Skin of body (tissue), 2 donors: Measurements from ENCODE around the gene CEP85L. TPM values are rescaled to one million over a fixed set of nuclear protein-coding genes. Genes with fewer than 3 reads are reported as not detected.

Experiments
- DNase-seq: peaks from one replicate; lab custom pipeline; 2025; lab: John Stamatoyannopoulos, UW
- total RNA-seq: library from RNA; depleted of rRNA; stranded (reverse); fragments of >200 nt; gene quantifications from one replicate; pipeline ENCODE4 v1.2.3, GENCODE V29; 2014

The CEP85L gene
- 21.9 TPM for total RNA-seq

DNA sequence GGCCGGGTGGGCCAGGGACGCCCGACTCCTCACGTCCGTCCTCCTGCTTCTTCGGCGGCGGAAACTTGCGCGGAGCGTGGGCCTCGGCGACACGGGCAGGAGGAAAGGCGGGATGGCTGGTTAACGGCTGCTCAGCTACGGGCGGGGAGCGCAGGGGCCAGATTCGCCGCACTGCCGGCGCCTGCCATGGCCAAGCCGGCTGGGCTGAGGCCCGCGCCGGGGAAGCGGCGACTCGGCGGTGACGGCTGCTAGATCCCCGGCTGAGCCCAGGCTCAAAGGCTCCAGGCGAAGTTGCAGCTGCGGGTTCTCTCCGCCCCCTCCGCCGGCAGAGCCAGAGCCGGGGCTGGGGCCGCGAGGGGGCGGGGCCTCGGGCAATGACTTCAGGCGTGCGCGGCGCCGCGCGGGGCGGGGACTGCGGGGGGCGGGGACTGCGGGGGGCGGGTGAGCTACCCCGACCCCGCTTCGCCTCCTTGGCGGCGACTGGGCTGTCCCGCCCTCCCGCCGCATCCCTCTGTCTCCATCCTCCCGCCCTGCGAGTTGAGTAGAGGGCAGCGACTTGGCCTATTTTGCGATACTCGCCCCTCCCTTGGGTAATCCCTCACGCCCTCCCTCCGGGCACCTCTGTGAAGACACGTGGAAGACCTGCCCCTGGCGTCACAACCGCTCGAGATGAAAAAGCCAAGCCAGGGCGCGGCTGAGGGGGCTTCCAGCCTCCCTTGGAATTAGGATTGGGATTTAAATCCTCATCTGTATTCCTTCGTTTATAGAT lies at the start of gene CEP85L:
Gene CEP85L (minus strand): TSS at position 310 of the 769 bp plus-strand sequence. CDS start 322 bp downstream, outside the sequence.
- DNase-seq, result peak; percentile 88

DNA sequence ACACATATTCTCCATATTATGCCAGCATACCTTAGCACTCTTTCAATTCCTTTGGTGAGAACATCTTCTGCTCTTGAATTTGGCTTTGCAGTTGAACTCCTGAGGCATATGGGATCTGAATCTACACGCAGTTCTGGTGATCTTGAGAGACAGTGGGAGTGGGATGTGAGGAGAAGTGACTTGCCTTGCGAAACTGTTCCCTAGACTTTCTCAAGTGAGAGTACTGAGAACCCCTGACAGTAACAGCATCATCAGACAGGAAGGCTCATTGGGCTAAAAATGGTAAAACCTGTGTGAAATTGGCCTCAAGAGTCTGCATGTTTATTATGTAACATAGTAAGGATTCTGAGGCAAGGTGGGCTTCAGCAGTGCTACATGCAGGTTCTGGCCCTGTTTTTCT lies 49.1 kb upstream of the CEP85L start:
- no peak for DNase-seq

DNA sequence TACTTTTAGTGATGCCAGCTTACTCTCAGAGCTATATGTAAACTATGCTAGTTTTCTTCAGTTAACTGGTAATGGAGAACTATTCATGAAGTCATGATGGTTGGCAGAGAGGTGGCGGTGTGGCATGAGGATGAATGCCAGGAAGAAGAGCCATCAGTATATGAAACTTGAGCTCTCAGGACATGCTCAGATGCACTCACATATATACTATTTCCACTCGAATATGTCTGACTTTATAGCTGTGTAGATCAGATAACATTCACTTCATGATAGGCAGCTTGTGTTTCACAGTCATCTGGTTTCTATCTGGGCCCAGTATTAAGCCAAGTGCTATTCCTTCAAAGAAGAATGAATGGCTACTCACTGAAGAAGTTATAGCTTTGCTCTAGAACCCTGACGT lies 46.2 kb upstream of the CEP85L start:
- DNase-seq, result no peak

DNA sequence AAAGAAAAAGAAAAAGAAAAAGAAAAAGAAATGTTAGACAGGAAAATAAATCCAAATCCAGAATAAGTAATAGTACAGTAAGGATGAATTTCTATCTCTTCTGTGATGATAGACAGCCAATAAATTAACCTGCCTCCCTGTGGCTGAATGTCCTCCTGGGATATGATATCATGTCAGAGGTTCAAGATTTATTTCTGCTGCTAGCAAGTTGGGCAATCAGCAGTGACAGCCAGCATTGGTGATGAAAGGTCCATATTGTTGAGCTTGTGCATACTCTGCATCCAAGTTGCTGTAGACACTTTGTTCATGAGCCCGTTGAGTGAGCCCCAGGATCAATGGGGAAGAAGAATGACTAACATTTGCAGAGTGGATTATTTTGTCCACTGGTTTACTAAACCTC lies 44.9 kb upstream of the CEP85L start:
- DNase-seq, result no peak

DNA sequence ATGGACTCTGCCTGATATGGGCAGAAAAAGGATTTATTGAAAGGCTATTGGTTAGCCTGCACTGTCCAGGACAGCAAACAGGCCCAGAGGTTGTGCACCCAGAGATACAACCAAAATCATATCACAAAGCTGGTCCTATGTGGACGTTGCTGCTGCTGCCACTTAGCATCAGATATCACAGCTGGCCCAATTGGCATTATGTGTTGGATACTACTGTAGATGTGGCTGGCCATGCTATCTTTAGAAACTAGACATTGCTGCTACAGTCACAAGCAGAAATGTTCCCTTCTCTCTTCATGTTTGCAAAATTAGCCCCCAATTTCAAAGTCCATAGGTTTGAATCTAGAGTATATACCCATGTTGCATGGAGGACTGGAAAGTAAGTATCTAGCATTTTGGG lies 42.2 kb upstream of the CEP85L start:
- DNase-seq, result no peak

- no peak for DNase-seq
Measured at GRCh38 chr6:118685823-118686449, 34.5 kb upstream of the CEP85L start.

GRCh38 chr6:118683881-118684872 lies 32.8 kb upstream of the CEP85L start:
- DNase-seq, result no peak

- DNase-seq, result peak; percentile 8
Measured at GRCh38 chr6:118680452-118681095, 29.2 kb upstream of the CEP85L start.

GRCh38 chr6:118679327-118679901 lies 28.0 kb upstream of the CEP85L start:
- no peak for DNase-seq

DNA sequence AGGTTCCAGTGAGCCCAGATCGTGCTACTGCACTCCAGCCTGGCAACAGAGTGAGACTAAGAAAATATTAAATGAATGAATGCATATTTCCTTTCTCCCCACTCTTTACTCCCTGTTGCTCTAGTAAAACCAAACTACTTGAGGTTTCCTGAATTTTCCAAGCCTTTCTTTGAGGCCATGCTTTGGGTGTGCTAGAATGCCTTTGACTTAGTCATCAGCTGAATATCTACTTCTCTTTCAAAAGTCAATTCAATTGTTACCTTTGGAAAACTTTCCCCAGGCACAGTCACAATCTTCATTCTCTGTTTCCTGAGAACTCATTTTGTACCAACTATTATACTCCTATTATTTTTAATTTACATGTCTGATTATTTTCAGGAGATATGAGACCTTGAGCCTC lies 27.5 kb upstream of the CEP85L start:
- DNase-seq, result no peak

GRCh38 chr6:118677193-118677592 lies 25.8 kb upstream of the CEP85L start:
- DNase-seq, result no peak

DNA sequence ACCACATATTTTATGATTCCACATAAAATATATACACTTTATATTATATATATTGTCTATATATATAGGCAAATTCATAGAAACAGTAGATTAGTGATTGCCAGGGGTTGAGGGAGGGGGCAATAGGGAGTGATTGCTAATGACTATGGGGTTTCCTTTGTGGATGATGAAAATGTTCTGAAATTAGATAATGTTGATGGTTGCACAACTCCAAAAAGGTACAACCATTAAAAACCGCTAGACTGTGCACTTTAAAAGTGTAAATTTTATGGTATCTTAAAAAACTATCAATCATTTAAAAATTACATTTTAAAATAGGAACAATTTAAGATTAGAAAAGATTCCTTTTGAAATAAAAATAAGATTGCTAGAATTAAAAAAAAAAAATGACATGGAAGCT lies 23.8 kb upstream of the CEP85L start:
- DNase-seq, result no peak

- DNase-seq, result no peak
Measured at GRCh38 chr6:118674772-118675171, 23.4 kb upstream of the CEP85L start.

GRCh38 chr6:118672678-118673077 lies 21.3 kb upstream of the CEP85L start:
- no peak for DNase-seq

- DNase-seq, result no peak
Measured at GRCh38 chr6:118669561-118669960, 18.2 kb upstream of the CEP85L start.

DNA sequence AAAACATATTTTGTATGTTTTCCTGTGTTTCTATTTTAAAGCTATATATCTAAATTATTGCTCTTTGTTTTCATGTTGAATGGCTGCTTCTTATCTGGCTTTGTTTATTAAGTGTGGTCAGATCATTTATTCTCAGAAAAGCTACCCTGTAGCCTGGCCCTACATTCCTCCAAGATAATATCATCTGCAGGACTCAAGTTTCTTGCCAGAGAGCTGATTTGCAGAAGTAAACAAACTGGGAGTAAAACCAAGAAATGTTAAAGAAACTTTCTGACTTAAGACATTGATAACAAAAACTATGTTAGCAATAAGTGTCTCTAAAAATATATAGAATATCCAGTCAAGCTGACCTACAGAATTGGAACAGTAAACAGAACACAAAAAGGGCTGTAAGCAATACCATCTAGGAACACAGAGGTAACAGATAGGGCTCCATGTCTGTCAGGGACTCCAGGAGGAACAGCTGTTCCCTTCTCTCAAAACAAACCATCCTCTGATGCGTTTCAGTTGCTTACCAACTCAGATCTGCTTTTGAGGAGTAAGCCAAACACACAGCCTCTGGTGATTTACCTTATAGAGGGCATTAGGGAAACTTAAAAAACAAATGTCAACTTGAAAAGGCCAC lies 17.5 kb upstream of the CEP85L start:
- DNase-seq, result peak; percentile 43

DNA sequence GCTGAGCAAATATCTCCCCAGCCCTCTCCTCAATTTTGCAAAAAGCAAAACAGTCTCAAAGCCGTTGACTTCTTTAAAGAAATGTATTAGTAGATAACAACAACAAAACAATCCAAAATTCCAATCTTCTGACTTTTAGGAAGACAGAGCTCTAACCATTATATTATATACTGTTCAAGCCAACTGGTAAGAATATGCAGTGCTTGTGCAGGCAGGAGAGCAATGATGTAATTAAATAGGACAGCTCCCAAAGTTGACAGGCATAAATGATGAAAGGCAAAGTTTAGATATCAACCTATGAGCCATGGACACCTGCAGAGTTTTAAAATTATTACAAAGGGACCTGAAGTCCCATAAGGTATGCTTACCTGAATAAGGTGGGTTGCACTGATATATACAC lies 16.6 kb upstream of the CEP85L start:
- no peak for DNase-seq

DNA sequence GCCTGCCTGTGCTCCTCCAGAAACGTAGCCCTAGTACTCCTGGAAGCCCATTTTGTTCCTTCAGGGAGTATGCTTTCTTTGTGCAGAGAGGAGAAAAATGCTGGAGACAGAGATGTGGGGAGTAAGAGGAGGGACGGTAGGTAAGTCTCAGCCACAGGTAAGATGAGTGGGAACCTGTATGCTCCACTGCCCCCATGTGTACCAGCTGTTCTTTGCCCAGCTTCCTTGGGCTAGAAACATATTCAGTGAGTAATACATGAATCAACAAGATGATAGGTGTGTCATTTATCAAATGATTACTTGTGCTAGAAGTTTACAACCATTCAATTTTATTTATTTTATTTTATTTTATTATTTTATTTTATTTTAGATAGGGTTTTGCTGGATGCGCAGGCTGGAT lies 13.6 kb upstream of the CEP85L start:
- DNase-seq, result no peak

GRCh38 chr6:118663993-118664985 lies 12.9 kb upstream of the CEP85L start:
- no peak for DNase-seq
